ENCODE data around the gene SDK2. TPM values are rescaled to one million over a fixed set of nuclear protein-coding genes. Genes with fewer than 3 reads are reported as not detected.
A peak's percentile ranks its signal among the peaks of the same experiment; 100 is the strongest.

SDK2 gene
- total RNA-seq = under 1 TPM; 0.08 to 0.14 TPM

GRCh38 chr17:73644145-73645049 lies at the start of gene SDK2:
TSS of gene SDK2 (minus strand) at chr17:73644445. CDS start at chr17:73644088, 357 bp downstream.
- DNase-seq (ENCODE audit: low spot score) (peak; percentile 49), ATAC-seq (peak in 1 of 2 donors; percentile 54)
- H3K9me3 Mint-ChIP-seq = no peaks in the 10 kb centered on the region
- H3K36me3 Mint-ChIP-seq = no peaks in the 10 kb centered on the region
- peaks cover 42 to 47% of the 10 kb centered on the region in 2 donors for H3K27me3 Mint-ChIP-seq
- H3K4me3 Mint-ChIP-seq = no peak within 1 kb of the TSS
- no peak within 1 kb of the TSS for H3K27ac Mint-ChIP-seq
- H3K4me1 Mint-ChIP-seq (ENCODE audit: low read depth in 2 of 2) = peaks cover 0 to 6% of the 10 kb centered on the region in 2 donors

GRCh38 chr17:73693071-73693470 lies 48.8 kb upstream of the SDK2 start:
- DNase-seq (ENCODE audit: low spot score) (no peak), ATAC-seq (no peak)
- H3K27me3 Mint-ChIP-seq = peaks cover 9 to 11% of the 10 kb centered on the region in 2 donors
- H3K27ac Mint-ChIP-seq = no peak overlapping the region
- peaks cover 6 to 7% of the 10 kb centered on the region in 2 donors for H3K4me1 Mint-ChIP-seq (ENCODE audit: low read depth in 2 of 2)
- peaks cover 9% of the 10 kb centered on the region for H3K9me3 Mint-ChIP-seq
- H3K36me3 Mint-ChIP-seq = no peaks in the 10 kb centered on the region
- H3K4me3 Mint-ChIP-seq = no peak overlapping the region

GRCh38 chr17:73691321-73691766 lies 47.1 kb upstream of the SDK2 start:
- ATAC-seq (no peak), DNase-seq (ENCODE audit: low spot score) (no peak)
- Mint-ChIP-seq H3K4me1 (ENCODE audit: low read depth in 2 of 2) (peaks cover 4 to 5% of the 10 kb centered on the region in 2 donors), H3K9me3 (peaks cover 5% of the 10 kb centered on the region), H3K27ac (no peak overlapping the region), H3K4me3 (no peak overlapping the region), H3K36me3 (no peaks in the 10 kb centered on the region), H3K27me3 (peaks cover 13 to 15% of the 10 kb centered on the region in 2 donors)

GRCh38 chr17:73690676-73691075 lies 46.4 kb upstream of the SDK2 start:
- H3K9me3 Mint-ChIP-seq = no peaks in the 10 kb centered on the region
- ATAC-seq = no peak
- no peaks in the 10 kb centered on the region for H3K4me1 Mint-ChIP-seq (ENCODE audit: low read depth in 2 of 2)
- no peak overlapping the region for H3K4me3 Mint-ChIP-seq
- no peak for DNase-seq (ENCODE audit: low spot score)
- peaks cover 13 to 15% of the 10 kb centered on the region in 2 donors for H3K27me3 Mint-ChIP-seq
- no peak overlapping the region for H3K27ac Mint-ChIP-seq
- no peaks in the 10 kb centered on the region for H3K36me3 Mint-ChIP-seq

- ATAC-seq = no peak
- no peaks in the 10 kb centered on the region for H3K36me3 Mint-ChIP-seq
Measured at GRCh38 chr17:73689596-73690275, 45.5 kb upstream of the SDK2 start.

GRCh38 chr17:73686961-73687360 lies 42.7 kb upstream of the SDK2 start:
- no peaks in the 10 kb centered on the region for H3K36me3 Mint-ChIP-seq
- no peak for DNase-seq (ENCODE audit: low spot score)
- no peak for ATAC-seq
- no peak overlapping the region for H3K27ac Mint-ChIP-seq
- no peak overlapping the region for H3K4me3 Mint-ChIP-seq
- H3K27me3 Mint-ChIP-seq = peaks cover 19 to 24% of the 10 kb centered on the region in 2 donors
- H3K4me1 Mint-ChIP-seq (ENCODE audit: low read depth in 2 of 2) = no peaks in the 10 kb centered on the region
- H3K9me3 Mint-ChIP-seq = no peaks in the 10 kb centered on the region

More at GRCh38 chr17:73689596-73690275, 45.5 kb upstream of the SDK2 start:
- Mint-ChIP-seq H3K9me3 (no peaks in the 10 kb centered on the region), H3K27ac (no peak overlapping the region), H3K4me3 (no peak overlapping the region), H3K27me3 (peaks cover 15 to 17% of the 10 kb centered on the region in 2 donors), H3K4me1 (ENCODE audit: low read depth in 2 of 2) (no peaks in the 10 kb centered on the region)
- no peak for DNase-seq (ENCODE audit: low spot score)

GRCh38 chr17:73686126-73686525 lies 41.9 kb upstream of the SDK2 start:
- H3K4me1 Mint-ChIP-seq (ENCODE audit: low read depth in 2 of 2) = no peaks in the 10 kb centered on the region
- H3K27me3 Mint-ChIP-seq = peaks cover 24 to 28% of the 10 kb centered on the region in 2 donors
- DNase-seq (ENCODE audit: low spot score) (no peak), ATAC-seq (no peak)
- H3K4me3 Mint-ChIP-seq = no peak overlapping the region
- H3K9me3 Mint-ChIP-seq = peaks cover 4% of the 10 kb centered on the region
- no peak overlapping the region for H3K27ac Mint-ChIP-seq
- no peaks in the 10 kb centered on the region for H3K36me3 Mint-ChIP-seq

- H3K27me3 Mint-ChIP-seq = peaks cover 25 to 40% of the 10 kb centered on the region in 2 donors
- ATAC-seq = no peak
- H3K27ac Mint-ChIP-seq = no peak overlapping the region
- no peaks in the 10 kb centered on the region for H3K36me3 Mint-ChIP-seq
- DNase-seq (ENCODE audit: low spot score) = no peak
- H3K9me3 Mint-ChIP-seq = peaks cover 4% of the 10 kb centered on the region
- no peaks in the 10 kb centered on the region for H3K4me1 Mint-ChIP-seq (ENCODE audit: low read depth in 2 of 2)
- no peak overlapping the region for H3K4me3 Mint-ChIP-seq
Measured at GRCh38 chr17:73684183-73684582, 39.9 kb upstream of the SDK2 start.

GRCh38 chr17:73683771-73684170 lies 39.5 kb upstream of the SDK2 start:
- H3K4me1 Mint-ChIP-seq (ENCODE audit: low read depth in 2 of 2) = no peaks in the 10 kb centered on the region

GRCh38 chr17:73681946-73682345 lies 37.7 kb upstream of the SDK2 start:
- Mint-ChIP-seq H3K27ac (no peak overlapping the region), H3K4me1 (ENCODE audit: low read depth in 2 of 2) (no peaks in the 10 kb centered on the region), H3K36me3 (no peaks in the 10 kb centered on the region), H3K27me3 (peaks cover 30 to 51% of the 10 kb centered on the region in 2 donors), H3K9me3 (peaks cover 4% of the 10 kb centered on the region), H3K4me3 (no peak overlapping the region)
- no peak for DNase-seq (ENCODE audit: low spot score)
- no peak for ATAC-seq

More at GRCh38 chr17:73683771-73684170, 39.5 kb upstream of the SDK2 start:
- no peak for DNase-seq (ENCODE audit: low spot score)
- H3K27ac Mint-ChIP-seq = no peak overlapping the region
- no peaks in the 10 kb centered on the region for H3K36me3 Mint-ChIP-seq
- H3K9me3 Mint-ChIP-seq = peaks cover 4% of the 10 kb centered on the region
- ATAC-seq = no peak
- peaks cover 28 to 44% of the 10 kb centered on the region in 2 donors for H3K27me3 Mint-ChIP-seq
- no peak overlapping the region for H3K4me3 Mint-ChIP-seq

- H3K4me3 Mint-ChIP-seq = no peak overlapping the region
- peaks cover 35 to 62% of the 10 kb centered on the region in 2 donors for H3K27me3 Mint-ChIP-seq
- H3K4me1 Mint-ChIP-seq (ENCODE audit: low read depth in 2 of 2) = no peaks in the 10 kb centered on the region
- H3K9me3 Mint-ChIP-seq = peaks cover 4% of the 10 kb centered on the region
- no peaks in the 10 kb centered on the region for H3K36me3 Mint-ChIP-seq
- ATAC-seq (peak; percentile 13 to 15), DNase-seq (ENCODE audit: low spot score) (no peak)
- no peak overlapping the region for H3K27ac Mint-ChIP-seq
Measured at GRCh38 chr17:73679476-73679875, 35.2 kb upstream of the SDK2 start.

GRCh38 chr17:73678999-73679398 lies 34.8 kb upstream of the SDK2 start:
- H3K27me3 Mint-ChIP-seq = peaks cover 35 to 62% of the 10 kb centered on the region in 2 donors
- H3K4me1 Mint-ChIP-seq (ENCODE audit: low read depth in 2 of 2) = no peaks in the 10 kb centered on the region
- peaks cover 4% of the 10 kb centered on the region for H3K9me3 Mint-ChIP-seq
- no peak for ATAC-seq
- DNase-seq (ENCODE audit: low spot score) = no peak
- no peaks in the 10 kb centered on the region for H3K36me3 Mint-ChIP-seq
- no peak overlapping the region for H3K27ac Mint-ChIP-seq
- H3K4me3 Mint-ChIP-seq = no peak overlapping the region

- ATAC-seq = no peak
- peaks cover 23 to 28% of the 10 kb centered on the region in 2 donors for H3K4me1 Mint-ChIP-seq (ENCODE audit: low read depth in 2 of 2)
- H3K4me3 Mint-ChIP-seq = no peak overlapping the region
- peaks cover 16 to 38% of the 10 kb centered on the region in 2 donors for H3K27me3 Mint-ChIP-seq
- H3K27ac Mint-ChIP-seq = peak overlapping the region in 1 of 2 donors; percentile 61
- H3K36me3 Mint-ChIP-seq = no peaks in the 10 kb centered on the region
- no peaks in the 10 kb centered on the region for H3K9me3 Mint-ChIP-seq
- no peak for DNase-seq (ENCODE audit: low spot score)
Measured at GRCh38 chr17:73669771-73670170, 25.5 kb upstream of the SDK2 start.

Data from natural killer cell treated with Interleukin-12 subunit alpha and Interleukin-12 subunit beta and Interleukin-15 and Interleukin-18, amount 100 ng/mL, for 72 hours (primary cell).